Mesothelial cell of epicardium (in vitro differentiated cells): ENCODE results near the gene SLC30A1. TPM values are rescaled to one million over a fixed set of nuclear protein-coding genes. Genes with fewer than 3 reads are reported as not detected.

ENCODE experiments used
- DNase-seq, 2 experiments: peaks; one replicate each; pipeline ENCODE4 v3.0.0; 2021; ENCODE audit warnings: low spot score in 2 of 2; ENCODE audit not compliant: unreplicated experiment in 2 of 2
- H3K27ac Mint-ChIP-seq: 2 replicates; pipeline ENCODE4 v1.8.0; 2021; ENCODE audit warnings: mixed read lengths
- H3K27me3 Mint-ChIP-seq: 2 replicates; pipeline ENCODE4 v1.8.0; 2021; ENCODE audit warnings: low read depth, mixed read lengths
- H3K36me3 Mint-ChIP-seq: 2 replicates; pipeline ENCODE4 v1.8.0; 2021; ENCODE audit warnings: mixed read lengths
- H3K4me1 Mint-ChIP-seq: 2 replicates; pipeline ENCODE4 v1.8.0; 2021; ENCODE audit warnings: mixed read lengths
- H3K4me3 Mint-ChIP-seq: 2 replicates; pipeline ENCODE4 v1.8.0; 2021; ENCODE audit warnings: mild to moderate bottlenecking, moderate library complexity, mixed read lengths
- H3K9me3 Mint-ChIP-seq: 2 replicates; pipeline ENCODE4 v1.8.0; 2021; ENCODE audit warnings: mixed read lengths
- total RNA-seq: library from RNA; stranded (reverse); gene quantifications from 3 replicates; pipeline ENCODE4 v1.2.1, GENCODE V29; 2021
- TF ChIP-seq, protein P1 (sequence below): fragments of 200-600 bp; sonication (generic); IDR thresholded peaks from one replicate; pipeline ENCODE4 v1.5.0; 2021; ENCODE audit warnings: antibody characterized with exemption; ENCODE audit not compliant: unreplicated experiment

SLC30A1 gene
- total RNA-seq, 1 donor from 2014 or later: 11.0 TPM

DNA sequence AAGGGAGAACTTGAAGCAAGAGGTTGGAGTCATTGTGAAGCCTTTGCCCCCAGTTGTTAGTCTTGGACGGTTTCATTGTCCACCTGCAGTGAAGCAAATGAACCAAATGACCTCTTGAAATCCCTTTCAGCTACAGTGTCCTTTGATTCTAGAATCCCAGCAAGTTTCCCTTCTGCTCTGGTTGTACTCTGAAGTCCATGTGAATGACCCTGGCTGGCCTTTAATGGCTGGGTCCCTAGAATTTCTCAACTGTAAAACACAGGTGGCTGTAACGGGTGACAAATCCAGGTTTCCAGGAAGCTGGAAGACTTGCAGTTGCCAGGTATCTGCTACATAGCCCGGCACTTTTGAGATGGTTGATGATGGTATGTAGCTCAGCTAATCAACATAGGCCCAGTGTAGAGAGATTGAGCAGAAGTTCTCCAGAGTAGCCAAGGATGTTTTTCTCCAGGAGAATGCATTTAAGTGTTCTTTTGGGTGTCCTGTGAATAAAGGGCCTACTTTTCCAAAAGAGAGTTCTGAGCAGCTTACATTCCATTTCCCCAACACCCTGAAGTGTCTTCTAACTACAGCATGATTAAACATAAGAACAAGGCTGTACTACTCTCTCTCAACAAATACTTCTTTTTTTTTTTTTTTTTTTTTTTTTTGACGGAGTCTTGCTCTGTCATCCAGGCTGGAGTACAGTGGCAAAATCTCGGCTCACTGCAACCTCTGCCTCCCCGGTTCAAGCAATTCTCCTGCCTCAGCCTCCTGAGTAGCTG, 17.6 kb upstream of the SLC30A1 start:
- Mint-ChIP-seq H3K4me1 (peaks cover 15% of the 10 kb centered on the region), H3K36me3 (no peaks in the 10 kb centered on the region), H3K27me3 (peaks cover 11% of the 10 kb centered on the region), H3K4me3 (no peak overlapping the region), H3K9me3 (peaks cover 5% of the 10 kb centered on the region), H3K27ac (no peak overlapping the region)
- TF ChIP-seq, protein P1, sequence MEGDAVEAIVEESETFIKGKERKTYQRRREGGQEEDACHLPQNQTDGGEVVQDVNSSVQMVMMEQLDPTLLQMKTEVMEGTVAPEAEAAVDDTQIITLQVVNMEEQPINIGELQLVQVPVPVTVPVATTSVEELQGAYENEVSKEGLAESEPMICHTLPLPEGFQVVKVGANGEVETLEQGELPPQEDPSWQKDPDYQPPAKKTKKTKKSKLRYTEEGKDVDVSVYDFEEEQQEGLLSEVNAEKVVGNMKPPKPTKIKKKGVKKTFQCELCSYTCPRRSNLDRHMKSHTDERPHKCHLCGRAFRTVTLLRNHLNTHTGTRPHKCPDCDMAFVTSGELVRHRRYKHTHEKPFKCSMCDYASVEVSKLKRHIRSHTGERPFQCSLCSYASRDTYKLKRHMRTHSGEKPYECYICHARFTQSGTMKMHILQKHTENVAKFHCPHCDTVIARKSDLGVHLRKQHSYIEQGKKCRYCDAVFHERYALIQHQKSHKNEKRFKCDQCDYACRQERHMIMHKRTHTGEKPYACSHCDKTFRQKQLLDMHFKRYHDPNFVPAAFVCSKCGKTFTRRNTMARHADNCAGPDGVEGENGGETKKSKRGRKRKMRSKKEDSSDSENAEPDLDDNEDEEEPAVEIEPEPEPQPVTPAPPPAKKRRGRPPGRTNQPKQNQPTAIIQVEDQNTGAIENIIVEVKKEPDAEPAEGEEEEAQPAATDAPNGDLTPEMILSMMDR: no peak
- no peak for DNase-seq

DNA sequence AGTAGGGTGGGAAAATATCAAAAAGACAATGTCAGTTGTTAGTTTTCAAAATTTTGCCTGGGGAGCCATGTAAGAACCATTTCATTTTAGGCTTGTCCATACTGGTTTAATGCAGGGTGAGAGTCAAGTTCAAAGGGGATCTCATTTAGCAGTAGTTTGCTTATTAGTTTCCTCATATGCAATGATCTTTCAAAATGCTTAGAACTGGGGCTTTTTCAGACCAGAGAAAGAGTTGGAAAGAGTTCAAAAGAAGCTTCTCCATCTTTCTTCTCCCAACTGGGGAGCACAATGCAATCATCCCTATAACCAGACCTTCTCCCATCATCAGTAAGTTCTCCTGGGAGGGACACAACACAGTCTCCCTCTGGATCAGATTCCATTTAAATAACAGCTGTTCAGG, 16.5 kb upstream of the SLC30A1 start:
- no peak overlapping the region for H3K4me3 Mint-ChIP-seq
- H3K36me3 Mint-ChIP-seq: no peaks in the 10 kb centered on the region
- no peak overlapping the region for H3K27ac Mint-ChIP-seq
- TF ChIP-seq, protein P1: no peak
- peaks cover 11% of the 10 kb centered on the region for H3K27me3 Mint-ChIP-seq
- peaks cover 5% of the 10 kb centered on the region for H3K9me3 Mint-ChIP-seq
- no peak for DNase-seq
- peaks cover 13% of the 10 kb centered on the region for H3K4me1 Mint-ChIP-seq

DNA sequence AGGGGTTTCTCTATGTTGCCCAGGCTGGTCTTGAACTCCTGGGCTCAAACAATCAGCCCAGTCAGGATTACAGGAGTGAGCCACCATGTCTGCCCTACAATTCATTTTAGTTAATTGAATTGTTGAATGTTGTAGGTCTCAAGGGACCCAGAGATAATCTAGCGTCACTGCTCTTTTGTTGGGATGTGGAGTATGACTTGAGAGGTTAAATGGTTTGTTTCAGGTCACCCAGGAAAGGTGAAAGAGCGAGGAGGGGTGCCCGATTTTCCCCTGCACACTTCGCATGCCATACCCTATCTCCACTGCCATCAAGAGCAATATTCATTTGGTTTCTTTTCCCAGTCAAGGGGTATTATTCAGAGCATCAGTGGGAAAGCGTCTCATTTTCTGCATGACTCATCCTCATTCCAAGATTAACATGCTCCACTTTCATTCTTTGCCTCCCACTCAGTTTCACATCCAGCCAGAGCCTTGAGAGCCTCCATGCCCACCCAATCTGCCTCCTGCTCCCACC, 13.1 kb upstream of the SLC30A1 start:
- no peak for DNase-seq
- Mint-ChIP-seq H3K9me3 (no peaks in the 10 kb centered on the region), H3K4me1 (peaks cover 15% of the 10 kb centered on the region), H3K27ac (peak overlapping the region; percentile 84), H3K36me3 (no peaks in the 10 kb centered on the region), H3K27me3 (no peaks in the 10 kb centered on the region), H3K4me3 (no peak overlapping the region)
- TF ChIP-seq, protein P1: no peak

DNA sequence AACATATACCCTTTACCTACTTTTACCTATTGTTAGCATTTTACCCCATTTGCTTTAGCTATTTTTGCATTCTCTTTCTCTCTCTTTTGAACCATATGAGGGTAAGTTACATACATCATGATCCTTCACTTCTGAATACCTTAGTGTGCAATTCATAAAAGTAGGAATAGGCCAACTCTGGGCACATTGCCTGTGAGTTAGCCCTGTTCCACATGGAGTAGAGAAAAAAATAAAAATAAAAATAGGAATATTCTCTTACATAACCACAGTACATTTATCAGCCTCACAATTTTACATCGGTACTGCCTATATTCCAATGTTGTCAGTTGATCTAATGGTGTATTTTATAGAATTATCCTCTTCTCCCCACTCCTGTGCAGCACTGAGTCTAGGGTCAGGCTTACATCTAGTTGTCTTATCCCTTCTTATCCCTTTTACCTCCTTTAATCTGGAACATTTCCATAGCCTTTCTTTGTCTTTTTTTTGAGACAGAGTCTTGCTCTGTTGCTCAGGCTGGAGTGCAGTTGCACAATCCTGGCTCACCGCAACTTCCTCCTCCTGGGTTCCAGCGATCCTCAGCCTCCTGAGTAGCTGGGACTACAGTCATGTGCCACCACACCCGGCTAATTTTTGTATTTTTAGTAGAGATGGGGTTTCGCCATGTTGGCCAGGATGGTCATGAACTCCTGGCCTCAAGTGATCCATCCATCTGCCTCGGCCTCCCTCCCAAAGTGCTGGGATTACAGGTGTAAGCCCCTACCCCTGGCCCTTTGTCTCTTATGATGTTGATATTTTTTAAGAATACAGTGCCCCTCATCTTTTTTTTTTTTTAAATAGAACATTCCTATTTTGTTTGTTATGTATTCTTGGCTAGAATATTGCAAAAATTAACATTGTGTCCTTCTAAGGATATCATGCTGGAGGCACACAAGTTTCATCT, 11.1 kb upstream of the SLC30A1 start:
- no peaks in the 10 kb centered on the region for H3K36me3 Mint-ChIP-seq
- H3K4me3 Mint-ChIP-seq: no peak overlapping the region
- no peaks in the 10 kb centered on the region for H3K27me3 Mint-ChIP-seq

DNA sequence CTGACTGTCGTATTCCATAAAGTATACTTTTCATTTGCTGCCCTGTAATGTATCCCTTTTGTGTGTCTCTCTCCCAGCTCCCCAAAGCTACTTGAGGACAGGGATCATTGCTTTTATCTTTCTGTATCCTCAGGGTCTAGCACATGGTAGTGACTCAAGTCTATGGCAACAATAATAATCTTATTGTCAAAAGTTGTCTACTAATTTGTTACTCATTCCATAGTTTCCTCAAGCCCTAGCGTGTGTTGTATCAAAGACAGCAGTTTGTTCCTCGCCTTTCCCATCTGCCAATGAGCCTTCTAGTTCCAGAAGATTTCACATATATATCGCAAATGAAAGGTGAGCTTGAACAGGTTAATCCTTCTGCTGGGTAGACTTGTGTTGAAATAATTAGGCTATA, 9.8 kb upstream of the SLC30A1 start:
- no peak overlapping the region for H3K4me3 Mint-ChIP-seq
- H3K4me1 Mint-ChIP-seq: peaks cover 23% of the 10 kb centered on the region
- TF ChIP-seq, protein P1: no peak
- no peaks in the 10 kb centered on the region for H3K9me3 Mint-ChIP-seq
- no peaks in the 10 kb centered on the region for H3K36me3 Mint-ChIP-seq
- DNase-seq: no peak
- no peak overlapping the region for H3K27ac Mint-ChIP-seq
- no peaks in the 10 kb centered on the region for H3K27me3 Mint-ChIP-seq

More for the DNA sequence above, 11.1 kb upstream of the SLC30A1 start:
- Mint-ChIP-seq H3K9me3 (no peaks in the 10 kb centered on the region), H3K4me1 (peaks cover 17% of the 10 kb centered on the region), H3K27ac (peak overlapping the region; percentile 58)
- TF ChIP-seq, protein P1: no peak
- DNase-seq: no peak
